ENCODE data around the gene QSOX1.

QSOX1 gene

DNA sequence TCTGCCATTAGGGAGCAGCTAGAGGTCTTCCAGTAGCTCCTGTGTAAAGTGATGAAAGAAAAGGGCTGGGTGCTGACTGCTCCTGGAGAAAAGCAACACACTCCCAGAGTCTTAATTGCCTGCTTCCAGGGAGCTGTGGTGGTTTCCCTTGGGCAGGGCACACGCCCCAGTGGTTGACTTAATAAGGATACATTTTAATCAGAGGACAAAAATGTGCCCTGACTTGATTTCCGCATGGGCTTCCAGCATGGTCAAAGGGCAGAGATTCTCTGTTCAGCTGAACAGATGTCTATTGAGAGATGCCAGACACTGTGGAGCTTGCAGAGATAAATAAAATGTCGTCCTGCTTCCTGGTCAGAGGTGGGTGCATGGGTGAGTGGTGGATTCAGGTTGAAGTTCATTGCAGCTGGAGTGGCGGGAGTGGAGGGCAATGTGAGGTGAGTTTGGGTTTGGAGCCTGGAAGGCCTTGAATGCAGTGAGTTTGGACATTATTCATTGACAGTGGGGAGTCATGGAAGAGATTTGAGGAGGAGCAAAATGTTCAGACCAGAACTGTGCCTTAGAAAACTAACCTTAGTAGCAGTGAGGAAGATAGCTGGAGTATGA is 16.0 kb downstream of the QSOX1 start:
- no peak for DNase-seq

DNA sequence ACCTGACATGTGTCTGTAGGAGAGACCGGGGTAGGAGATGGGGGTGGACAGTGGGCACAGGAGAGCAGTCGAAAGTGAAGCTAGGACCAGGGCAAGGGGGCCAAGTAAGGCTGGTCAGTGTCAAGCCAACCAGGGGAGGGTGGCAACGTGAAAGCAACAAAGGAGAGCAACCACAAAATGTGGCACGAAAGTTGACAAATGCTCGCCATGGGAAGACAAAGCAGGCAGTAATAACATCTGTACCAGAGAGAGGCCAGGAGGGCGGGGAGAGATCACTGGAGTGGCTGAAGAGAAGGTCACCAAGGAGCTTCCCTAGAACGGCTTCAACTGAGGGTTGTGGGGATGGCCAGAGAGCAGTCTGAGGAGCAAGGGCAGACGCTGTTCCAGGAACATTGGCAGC is 17.0 kb downstream of the QSOX1 start:
- no peak for DNase-seq

DNA sequence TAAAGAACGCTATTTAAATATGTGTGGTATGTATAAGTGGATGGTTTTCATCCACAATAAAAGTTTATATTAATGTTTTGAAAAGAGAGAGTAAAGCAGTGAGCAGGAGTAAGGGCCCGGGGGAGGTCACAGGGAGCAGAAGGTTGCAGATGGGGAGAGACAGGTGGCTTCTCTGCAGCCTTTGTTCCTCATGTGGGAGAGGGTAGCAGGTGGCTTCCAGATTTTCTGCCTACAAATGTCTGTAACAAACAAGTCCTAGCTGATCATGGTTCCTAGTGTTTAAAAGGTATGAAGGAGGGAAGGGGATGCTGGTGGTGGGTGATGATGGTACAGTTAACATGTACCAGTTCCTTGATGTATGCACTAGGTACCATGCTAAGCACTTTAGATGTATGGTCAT is 18.8 kb downstream of the QSOX1 start:
- DNase-seq, result no peak

DNA sequence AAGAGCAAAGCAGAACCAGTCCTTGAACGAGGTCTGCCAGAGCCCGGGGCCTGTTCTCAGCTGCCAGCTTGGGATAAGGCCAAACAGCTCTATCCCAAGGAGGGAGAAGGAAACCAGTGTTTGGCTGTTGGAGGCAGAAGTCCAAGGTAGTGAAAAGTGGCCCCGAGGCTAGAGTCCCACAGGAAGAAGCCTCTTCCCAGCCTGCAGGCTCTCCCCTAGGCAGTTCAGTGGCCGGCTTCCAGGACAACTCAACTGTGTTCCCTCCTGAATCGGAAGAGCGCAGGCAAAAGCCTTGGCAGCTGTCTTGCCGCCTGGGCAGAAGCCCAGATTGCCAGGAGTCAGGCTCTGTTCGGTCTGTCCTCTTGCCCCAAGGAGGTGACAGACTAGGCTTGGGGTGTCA is 19.3 kb downstream of the QSOX1 start:
- DNase-seq, result peak; percentile 42

DNA sequence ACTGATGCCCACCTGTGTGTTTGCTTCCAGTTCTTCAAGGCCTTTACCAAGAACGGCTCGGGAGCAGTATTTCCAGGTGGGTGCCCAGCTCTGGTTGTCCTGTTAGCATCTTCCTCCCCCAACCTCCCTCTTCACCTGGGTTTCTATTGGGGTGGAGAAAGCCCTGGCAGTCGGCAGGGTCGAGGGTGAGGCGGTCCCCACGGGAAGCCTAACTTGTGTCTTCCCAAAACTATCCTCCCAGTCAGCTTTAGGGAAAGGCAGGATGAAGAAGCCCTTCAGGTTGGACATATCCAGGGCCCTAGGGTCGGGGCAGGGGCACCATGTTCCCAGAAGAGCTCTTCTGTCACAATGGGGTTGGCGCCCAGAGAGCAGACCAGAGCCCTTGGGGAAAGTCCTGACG is 20.6 kb downstream of the QSOX1 start:
- no peak for DNase-seq

DNA sequence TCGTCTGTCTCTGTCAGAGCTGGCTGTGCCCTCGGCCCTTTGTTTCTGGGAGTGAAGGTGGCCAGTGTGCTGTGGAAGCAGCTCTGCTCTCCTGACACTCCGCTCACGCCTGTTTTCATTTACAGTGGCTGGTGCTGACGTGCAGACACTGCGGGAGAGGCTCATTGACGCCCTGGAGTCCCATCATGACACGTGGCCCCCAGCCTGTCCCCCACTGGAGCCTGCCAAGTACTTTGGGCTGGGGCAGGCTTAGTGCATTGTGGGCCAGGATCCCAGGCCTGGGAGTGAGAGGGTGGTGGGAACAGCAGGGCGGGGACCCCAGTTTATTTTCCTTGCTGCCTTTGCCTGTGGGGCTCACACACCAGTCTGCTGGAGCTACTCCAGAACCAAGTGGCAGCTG is 21.1 kb downstream of the QSOX1 start:
- DNase-seq, result no peak

DNA sequence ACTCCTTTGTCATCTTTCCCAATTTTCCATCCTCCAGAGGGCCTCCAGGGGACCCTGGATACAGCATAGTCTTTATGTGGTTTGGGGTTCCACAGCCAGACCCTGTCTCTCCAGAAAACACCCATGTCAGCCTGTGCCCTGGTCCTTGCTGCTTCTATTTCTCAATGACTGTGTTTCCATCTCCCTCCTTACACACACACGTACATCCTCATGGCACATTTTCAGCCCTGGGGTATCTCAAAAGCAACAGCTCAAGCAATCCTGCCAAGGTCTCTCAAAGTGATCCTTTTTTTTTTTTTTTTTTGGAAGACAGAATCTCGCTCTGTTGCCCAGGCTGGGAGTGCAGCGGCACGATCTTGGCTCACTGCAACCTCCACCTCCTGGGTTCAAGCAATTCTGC is 22.3 kb downstream of the QSOX1 start:
- DNase-seq, result no peak

DNA sequence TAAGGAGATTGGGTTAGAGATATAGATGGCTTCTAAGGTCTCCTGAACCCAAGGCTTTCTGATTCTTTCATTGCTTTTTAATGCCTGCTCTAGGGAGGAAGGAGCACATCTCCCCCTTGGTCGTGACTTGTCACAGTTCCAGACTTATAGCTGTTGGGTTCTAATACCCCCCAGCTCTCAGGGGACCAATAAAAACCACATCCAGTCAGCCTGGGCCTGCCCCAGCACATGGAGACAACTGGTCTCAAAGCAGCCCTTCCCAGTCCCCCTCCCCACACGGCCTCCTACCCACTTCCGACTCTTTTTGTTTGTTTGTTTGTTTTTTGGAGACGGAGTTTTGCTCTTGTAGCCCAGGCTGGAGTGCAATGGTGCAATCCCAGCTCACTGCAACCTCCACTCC is 23.3 kb downstream of the QSOX1 start:
- DNase-seq, result no peak

DNA sequence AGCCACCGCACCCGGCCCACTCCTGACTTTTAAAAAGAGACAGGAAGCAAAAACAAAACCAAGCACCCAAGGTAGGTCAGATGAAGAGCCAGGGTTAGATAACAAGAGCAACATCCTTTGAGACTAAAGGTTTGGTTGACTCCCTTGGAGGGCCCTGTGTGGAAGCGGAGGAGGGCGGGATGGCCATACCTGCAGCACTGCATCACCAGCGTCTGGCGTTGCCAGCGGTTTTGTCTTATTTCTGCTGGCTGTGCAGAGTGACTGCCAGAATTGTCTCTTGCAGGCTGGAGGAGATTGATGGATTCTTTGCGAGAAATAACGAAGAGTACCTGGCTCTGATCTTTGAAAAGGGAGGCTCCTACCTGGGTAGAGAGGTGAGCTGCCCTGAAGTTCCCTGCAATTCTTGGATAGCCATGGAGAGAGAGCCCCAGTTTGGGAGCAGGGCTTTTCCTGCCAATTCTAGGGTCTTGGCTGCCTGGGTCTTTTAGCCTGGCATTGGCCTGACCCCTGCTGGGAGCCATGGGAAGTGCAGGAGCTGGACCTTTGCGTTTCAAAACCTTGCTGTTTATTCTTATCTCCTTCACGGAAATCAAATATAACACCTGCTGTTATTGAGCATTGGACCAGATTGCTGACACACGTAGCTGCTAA is 24.0 kb downstream of the QSOX1 start:
- DNase-seq, result no peak

DNA sequence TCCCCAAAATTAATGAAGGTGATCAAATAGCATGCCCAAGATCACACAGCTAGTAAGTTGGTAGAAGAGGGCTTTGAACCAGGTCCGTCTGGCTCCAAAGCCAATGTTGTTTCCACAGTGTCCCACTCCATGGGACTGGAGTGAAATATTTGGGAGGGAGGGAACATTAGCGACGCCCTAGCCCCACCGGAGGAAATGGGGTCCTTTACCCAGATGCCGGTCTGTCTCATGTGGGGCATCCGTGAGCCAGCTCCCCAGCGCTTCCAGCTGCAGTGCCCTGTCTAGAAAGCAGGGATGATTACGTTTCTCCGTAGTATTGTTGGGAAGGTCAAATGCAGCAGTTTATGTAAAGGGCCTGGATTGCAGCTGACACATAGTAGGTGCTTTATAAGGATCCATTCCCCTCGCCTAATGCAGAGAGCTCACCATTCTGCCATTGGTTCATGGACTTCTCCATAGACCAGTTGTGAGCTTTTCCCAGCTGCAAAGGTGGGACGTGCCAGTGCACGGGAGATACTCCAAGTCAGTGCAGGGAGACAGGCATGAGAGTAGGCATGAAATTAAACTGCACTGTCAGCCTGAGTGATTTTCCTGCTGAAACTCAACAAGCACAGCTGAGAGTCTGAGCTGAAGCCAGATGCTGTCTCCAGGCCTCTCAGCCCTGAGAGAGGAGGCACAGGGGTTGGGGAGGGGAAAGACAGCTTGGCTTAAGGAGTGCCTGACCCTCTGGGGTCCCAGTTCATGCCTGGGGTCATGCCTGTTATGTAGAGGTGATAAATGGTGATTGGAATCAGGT is 24.7 kb downstream of the QSOX1 start:
- no peak for DNase-seq

DNA sequence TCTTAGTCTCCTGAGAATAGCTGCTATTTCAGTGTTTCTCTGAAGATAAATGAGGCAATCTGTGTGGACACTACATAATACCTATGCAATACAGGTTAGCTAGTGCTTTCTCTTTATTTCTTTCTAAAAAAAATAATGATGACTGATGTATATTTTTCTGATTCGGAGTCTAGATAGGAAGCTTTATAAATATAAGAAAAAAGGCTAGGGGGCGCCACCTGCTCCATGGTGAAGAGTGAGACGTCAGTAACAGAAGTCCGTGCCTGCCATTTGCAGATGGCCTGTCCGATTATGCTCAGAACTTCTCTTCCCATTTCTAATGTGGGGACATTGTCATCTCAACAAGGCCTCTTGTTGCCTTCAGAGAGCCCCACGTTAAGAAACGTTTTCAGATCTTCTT is 26.4 kb downstream of the QSOX1 start:
- no peak for DNase-seq

DNA sequence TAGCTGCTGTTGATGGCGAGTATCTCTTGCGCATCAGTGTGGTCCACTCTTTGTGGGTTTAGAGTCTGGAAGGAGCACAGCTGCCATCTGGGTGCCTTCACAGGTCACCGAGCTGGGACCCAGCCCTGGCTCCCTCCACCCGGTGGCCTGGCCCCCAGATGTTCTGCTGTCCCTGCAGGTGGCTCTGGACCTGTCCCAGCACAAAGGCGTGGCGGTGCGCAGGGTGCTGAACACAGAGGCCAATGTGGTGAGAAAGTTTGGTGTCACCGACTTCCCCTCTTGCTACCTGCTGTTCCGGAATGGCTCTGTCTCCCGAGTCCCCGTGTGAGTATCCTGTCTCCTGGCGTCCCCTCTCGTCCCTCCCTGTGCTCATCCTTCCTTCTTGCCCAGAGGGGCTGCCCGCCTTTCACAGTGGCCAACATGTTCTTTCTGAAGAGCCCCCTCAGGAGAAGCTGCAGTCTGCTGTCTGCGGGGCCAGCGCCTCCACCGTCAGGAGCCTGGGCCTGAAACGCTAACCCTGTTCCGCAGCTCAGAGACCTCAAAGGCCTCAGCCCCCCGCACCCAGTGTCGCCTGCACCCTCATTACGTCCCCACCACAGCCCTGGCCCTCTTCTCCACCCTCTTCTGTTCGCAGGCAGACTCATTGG is 27.4 kb downstream of the QSOX1 start:
- DNase-seq, result no peak

DNA sequence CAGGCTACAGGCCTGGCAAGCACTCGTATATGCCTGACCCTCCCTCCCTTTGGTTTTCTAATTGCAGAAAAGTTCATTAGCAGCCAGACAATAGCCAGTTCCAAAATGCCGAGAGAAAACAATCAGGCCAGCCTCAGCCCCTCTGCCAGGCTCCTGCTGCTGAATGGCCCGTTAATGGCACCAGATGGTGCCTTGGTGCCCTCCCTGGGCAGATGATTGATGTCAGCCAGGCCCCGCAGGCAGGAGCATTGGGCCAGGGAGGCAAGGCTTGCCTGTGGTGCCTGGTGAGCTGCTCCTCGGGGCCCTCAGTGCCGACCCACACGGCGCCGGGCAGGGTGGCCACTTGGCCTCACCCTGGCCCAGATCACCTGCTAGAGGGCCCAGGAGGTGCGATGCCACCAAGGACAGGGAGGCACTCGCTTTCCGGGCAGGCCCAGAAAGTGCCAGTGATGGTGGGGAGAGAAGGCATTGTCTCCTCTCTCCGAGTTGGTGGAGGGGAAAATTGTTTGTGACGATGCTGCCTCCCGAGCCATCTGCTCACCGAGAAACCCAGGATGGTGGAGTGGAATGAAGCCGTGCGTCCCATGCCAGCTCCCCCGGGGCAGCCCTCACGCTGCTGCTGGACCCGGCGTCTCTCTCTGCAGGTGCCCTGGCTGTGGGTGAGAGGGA is 28.1 kb downstream of the QSOX1 start:
- no peak for DNase-seq

DNA sequence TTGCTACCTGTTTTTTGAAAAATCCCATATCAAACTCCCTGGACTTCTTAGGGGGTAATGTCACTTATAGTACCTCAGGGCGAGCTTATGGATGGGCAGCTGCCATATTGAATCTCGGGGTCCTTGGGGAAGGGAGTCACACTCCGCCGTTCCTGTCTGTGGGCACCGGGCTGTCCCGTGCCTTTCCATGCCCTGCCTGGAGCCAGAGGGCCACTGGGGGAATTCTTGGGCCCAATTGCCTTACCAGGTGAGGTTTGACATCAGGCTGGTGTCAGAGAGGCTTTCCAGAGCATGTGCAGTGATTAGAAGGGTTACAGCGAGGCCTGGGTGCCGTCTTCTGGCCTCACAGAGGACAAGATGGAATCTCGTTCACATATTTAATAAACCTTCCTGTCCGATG is 28.8 kb downstream of the QSOX1 start:
- no peak for DNase-seq

DNA sequence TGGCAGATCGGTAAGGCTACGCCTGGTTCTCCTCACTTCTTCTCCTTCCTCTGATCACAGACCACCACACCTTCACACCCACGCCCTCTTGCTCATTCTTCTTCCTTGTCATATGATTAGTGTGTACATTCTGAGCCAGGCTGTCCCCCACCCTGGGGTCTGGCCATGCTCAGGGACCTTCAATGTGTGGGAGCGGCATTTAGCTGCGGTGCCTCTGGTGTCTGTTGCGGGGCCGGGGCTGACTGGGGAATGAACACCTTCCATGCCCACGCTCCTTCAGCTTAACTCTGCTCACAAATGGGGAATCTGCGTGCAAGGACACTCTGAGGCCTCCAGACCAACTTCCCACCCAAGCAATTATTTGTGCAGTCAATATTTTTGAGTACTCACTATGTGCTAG is 29.4 kb downstream of the QSOX1 start:
- no peak for DNase-seq

DNA sequence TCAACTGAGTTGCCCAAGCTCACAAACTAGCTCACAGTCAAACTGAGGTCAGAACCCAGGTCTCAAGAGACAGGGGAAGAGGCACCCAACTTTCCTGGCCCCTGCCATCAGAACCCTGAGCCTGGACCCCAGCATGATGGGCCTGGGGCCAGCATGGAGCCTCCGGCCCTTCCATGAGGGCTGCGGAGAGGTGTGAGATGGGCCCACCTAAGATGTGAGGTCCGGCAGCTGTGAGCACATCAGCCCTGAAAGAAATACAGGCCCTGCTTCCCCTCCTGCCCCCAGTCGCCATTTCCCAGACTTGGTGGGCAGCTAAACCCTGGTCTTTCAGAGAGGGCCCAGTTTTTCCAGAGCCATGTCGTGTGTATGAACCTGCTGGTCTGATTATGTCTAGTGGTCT is 30.6 kb downstream of the QSOX1 start:
- DNase-seq, result no peak

DNA sequence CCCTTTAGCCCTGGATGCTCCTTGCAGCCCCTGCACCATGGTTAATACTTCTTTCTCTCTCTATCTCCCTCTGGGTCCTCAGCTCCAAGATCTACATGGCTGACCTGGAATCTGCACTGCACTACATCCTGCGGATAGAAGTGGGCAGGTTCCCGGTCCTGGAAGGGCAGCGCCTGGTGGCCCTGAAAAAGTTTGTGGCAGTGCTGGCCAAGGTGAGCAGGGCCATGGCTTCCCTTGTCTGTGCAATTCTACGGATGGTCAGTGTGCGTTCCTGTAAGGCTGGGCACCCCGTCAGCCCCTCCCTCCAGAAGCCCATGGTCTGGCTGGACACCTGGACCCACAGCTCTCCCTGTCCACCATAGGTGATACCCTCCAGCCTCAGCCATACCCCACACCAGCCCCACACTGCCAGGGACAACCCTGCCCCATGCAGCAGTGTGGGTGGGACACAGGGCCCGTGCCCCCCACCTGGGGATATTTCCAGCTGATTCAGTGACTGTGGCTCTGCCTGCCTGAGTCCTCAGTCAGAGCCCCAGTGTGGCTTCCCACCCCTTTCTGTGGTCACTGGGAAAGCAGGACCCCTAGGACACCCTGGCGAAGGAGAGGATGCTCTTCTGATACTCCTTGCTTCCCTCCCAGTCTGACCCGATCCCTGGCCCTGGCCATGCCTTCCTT is 31.4 kb downstream of the QSOX1 start:
- no peak for DNase-seq

DNA sequence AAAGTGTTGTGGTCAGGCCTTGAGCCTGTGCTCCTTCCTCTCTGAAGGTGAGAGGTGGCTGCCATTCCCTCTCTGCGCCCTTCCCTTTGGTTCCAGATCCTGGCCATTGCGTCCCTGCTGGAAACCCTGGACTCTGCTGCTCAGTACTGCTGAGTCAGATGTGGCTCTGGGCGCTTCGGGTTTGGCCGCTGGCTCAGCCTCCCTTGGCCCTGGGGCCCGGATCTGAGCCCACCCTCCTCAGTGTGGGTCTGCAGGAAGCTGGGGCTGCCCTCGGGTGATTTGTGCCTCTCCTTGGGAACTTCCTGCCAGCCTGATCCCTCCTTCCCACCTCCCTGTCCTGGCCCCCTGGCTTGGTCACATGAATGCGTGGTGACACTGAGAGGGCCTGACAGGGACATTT is 32.2 kb downstream of the QSOX1 start:
- no peak for DNase-seq

DNA sequence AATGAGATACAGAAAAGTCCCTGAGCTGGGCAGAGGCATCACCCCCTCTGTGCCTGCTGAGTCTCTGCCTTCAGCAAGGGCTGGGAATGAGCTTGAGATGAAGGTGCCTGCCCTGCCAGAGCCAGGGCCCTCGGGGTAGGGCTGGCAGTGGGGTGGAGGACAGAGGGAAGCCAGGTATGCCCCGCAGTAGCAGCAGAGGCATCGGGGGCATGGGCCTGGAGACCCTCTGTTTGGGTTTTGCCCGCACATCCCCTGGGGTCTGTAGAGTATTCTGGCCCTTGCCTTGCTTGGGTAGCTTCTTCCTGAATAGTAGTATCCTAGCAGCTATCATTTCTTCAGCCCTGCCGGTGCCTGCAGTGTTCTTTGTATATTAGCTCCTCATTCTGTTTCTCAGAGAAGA is 33.0 kb downstream of the QSOX1 start:
- DNase-seq, result no peak

DNA sequence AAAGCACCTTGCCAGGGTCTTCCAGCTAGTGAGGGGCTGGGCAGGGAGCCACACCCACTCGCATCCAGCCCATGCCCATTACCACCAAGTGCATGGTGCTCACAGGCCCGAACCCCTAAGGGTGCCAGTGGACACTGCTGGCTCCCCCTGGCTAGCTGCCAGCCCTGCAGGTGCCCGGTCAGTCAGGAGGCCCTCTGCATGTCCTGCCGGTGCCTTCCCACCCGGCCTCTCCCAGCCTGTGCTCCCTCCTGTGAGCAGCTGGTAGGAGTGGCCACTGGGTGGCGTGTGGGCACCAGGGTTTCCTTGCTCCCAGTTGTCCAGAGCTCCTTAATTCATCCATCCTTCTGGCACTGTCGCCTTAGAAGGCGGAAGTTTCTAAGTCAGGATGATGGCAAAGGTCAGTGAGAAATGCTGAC is 33.4 kb downstream of the QSOX1 start:
- DNase-seq, result peak; percentile 31

DNA sequence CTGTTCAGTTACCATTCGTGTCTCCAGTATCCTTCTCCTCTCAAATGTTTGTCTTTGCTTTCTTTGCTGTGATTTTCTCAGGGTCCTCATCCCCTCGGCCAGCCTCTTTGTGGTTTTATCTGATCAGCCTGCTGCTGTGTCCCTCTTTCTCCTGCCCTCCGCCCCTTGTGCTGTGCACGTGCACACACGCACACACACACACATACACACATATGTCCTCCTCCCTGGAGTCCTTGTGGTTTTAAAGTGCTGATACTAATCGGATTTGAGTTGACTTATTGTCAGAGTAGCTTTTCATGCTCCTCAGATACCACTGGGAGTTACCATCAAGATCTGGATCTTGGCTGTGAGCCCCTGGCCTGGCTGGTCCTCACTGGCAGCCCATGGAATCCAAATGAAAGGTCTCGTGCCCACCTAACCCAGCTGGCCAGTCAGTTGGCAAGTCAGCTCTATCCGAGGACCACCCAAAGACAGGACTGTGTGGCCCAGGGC is 34.1 kb downstream of the QSOX1 start:
- no peak for DNase-seq

DNA sequence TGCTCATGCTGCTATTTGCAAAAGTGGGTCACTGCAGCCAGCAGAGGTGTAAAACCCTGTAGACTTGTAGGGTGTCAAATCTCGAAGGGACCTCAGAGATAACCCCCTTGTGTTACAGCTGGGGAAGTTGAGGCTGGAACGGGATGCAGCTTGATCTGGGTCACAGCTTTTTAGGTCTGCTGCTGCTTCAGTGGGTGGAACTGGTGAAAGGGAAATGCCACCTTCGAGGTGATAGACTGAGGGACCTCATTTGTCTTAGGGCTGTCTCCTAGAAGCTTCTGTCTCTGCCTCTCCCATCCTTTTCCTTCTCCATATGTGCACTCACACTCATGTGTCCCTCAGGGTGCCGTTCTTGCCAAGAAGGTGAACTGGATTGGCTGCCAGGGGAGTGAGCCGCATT is 35.4 kb downstream of the QSOX1 start:
- no peak for DNase-seq

DNA sequence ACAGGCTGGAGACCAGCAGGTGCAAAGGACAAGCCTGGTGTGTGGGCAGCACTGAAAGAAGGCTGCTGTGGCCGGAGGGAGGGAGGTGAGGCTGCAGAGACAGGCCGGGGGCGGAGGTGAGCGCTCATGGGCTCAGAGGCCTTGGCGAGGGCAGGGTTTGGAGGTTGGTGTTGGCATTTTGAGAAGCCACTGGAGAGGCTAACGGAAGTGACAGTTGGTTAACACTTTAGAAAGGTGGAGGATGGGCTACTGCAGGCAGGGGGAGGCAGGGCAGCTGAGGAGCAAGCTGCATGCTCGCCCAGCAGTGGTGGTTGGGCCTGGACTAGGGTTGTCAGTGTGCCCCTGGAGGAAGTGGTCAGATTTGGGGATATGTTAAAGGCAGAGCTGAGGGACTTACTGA is 37.5 kb downstream of the QSOX1 start:
- no peak for DNase-seq
